ENCODE results near the gene FAM110C.
"Not testable (repeated sequence)": the region's sequence is repeated elsewhere in the genome, so short reads cannot be mapped to it uniquely, and the experiment has no call there.

The FAM110C gene

DNA sequence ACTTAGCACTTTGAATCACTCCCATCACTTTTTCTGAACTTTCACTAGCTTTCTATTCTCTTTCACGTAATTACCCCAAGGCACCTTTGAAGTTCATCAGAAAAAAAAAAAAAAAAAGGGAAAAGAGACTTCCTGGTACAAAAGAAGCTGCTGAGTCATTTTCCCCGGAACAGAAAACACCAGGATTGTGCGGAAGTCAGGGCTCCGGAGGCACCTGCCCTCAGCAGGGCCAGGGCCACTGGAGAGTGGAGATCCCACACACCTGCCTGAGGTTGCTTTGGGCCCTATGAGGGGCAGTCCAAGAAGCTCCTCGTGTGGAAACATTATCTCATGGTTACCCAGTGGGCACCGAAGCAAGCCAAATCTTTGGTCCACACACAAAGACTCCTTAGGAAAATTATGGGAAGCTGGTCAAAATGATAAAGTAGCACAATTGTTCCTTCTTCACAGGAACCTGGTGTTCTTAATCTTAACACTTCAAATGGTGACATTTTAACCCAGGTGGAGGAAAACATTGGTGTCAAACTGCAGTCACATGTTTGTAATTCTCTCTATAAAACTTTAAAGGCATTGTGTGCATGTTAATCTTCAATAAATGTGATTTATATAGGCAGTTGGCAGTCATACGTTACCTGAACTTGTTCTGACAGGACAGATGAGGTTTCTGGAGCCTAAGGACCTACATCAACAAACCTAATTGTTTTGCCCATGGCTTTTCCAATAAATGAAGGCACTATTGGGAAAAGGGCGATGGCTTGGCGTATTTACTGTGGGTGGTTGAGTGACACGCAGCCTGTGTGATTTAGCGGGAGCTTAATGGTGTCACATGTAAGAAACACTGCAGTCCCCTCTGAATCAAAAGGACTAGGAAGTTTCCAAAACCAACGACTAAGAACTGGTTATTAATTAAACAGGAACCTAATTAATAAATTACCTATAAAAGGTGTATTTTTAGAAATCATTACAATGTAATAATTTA lies 23.4 kb upstream of the FAM110C start:
- peaks cover 4% of the 10 kb centered on the region for H3K4me1 ChIP-seq (ENCODE audit: control insufficient read depth, insufficient read depth, low read length)
- H3K27ac ChIP-seq (ENCODE audit: insufficient read depth, low read depth, low read length, poor library complexity, severe bottlenecking): no peak overlapping the region
- H3K27me3 ChIP-seq (ENCODE audit: control insufficient read depth, insufficient read depth, low read length, poor library complexity, severe bottlenecking): no peaks in the 10 kb centered on the region
- no peaks in the 10 kb centered on the region for H3K9me3 ChIP-seq (ENCODE audit: control insufficient read depth, low read length)
- 83 to 85% methylated on average over 11 of the region's 12 CpGs for WGBS, 2 experiments
- no peaks in the 10 kb centered on the region for H3K36me3 ChIP-seq (ENCODE audit: control insufficient read depth, insufficient read depth, low read length)
- H3K4me3 ChIP-seq (ENCODE audit: insufficient read depth, low read depth, low read length): no peak overlapping the region

DNA sequence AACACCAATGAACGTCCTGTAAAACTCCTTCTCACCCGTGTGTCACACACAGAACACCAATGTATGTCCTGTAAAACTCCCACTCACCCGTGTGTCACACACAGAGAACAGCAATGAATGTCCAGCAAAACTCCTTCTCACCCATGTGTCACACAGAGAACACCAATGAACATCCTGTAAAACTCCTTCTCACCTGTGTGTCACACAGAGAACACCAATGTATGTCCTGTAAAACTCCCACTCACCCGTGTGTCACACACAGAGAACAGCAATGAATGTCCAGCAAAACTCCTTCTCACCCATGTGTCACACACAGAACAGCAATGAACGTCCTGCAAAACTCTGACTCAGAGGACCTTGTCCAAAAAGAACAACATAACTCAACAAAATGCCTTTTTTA lies 22.3 kb upstream of the FAM110C start:
- not testable (repeated sequence) for H3K4me1 ChIP-seq (ENCODE audit: control insufficient read depth, insufficient read depth, low read length); H3K27me3 ChIP-seq (ENCODE audit: control insufficient read depth, insufficient read depth, low read length, poor library complexity, severe bottlenecking); H3K4me3 ChIP-seq (ENCODE audit: insufficient read depth, low read depth, low read length); H3K27ac ChIP-seq (ENCODE audit: insufficient read depth, low read depth, low read length, poor library complexity, severe bottlenecking); H3K36me3 ChIP-seq (ENCODE audit: control insufficient read depth, insufficient read depth, low read length); H3K9me3 ChIP-seq (ENCODE audit: control insufficient read depth, low read length)
- 90 to 91% methylated on average over 5 of the region's 5 CpGs for WGBS, 2 experiments

DNA sequence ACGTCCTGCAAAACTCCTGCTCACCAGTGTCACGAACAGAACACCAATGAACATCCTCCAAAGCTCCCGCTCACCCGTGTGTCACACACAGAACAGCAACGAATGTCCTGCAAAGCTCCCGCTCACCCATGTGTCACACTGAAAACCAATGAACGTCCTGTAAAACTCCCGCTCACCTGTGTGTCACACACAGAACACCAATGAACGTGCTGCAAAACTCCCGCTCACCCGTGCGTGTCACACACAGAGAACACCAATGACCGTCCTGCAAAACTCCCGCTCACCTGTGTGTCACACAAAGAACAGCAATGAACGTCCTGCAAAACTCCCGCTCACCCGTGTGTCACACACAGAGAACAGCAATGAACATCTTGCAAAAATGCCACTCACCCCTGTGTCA lies 20.5 kb upstream of the FAM110C start:
- 94% methylated on average over 17 of the region's 17 CpGs for WGBS, 2 experiments
- peaks cover 4% of the 10 kb centered on the region for H3K4me1 ChIP-seq (ENCODE audit: control insufficient read depth, insufficient read depth, low read length)
- no peak overlapping the region for H3K27ac ChIP-seq (ENCODE audit: insufficient read depth, low read depth, low read length, poor library complexity, severe bottlenecking)
- H3K27me3 ChIP-seq (ENCODE audit: control insufficient read depth, insufficient read depth, low read length, poor library complexity, severe bottlenecking): no peaks in the 10 kb centered on the region
- no peak overlapping the region for H3K4me3 ChIP-seq (ENCODE audit: insufficient read depth, low read depth, low read length)
- H3K9me3 ChIP-seq (ENCODE audit: control insufficient read depth, low read length): no peaks in the 10 kb centered on the region
- H3K36me3 ChIP-seq (ENCODE audit: control insufficient read depth, insufficient read depth, low read length): no peaks in the 10 kb centered on the region

DNA sequence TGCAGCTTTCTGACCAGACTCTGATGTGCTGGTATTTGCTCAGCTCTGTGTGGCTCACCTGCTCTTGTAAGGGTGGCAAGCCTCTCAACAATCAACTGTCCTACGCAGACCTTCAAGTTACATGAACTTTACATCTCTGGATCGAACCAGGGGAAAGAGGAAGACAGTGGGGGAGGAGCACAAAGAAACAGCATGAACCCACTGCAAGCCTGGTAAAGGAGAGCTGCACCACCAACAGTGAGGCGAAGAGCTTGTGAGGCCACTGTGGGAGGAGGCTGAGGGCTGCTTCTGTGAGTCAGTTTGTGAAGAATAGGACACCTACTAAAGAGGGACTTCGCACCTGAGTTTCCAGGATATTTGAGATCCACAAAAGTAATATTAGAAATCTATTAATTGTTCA lies 18.8 kb upstream of the FAM110C start:
- Histone ChIP-seq H3K27ac (ENCODE audit: insufficient read depth, low read depth, low read length, poor library complexity, severe bottlenecking) (no peak overlapping the region), H3K4me3 (ENCODE audit: insufficient read depth, low read depth, low read length) (no peak overlapping the region), H3K36me3 (ENCODE audit: control insufficient read depth, insufficient read depth, low read length) (no peaks in the 10 kb centered on the region), H3K27me3 (ENCODE audit: control insufficient read depth, insufficient read depth, low read length, poor library complexity, severe bottlenecking) (no peaks in the 10 kb centered on the region), H3K9me3 (ENCODE audit: control insufficient read depth, low read length) (no peaks in the 10 kb centered on the region), H3K4me1 (ENCODE audit: control insufficient read depth, insufficient read depth, low read length) (peaks cover 4% of the 10 kb centered on the region)
- 25 to 29% methylated on average over 4 of the region's 4 CpGs for WGBS, 2 experiments

DNA sequence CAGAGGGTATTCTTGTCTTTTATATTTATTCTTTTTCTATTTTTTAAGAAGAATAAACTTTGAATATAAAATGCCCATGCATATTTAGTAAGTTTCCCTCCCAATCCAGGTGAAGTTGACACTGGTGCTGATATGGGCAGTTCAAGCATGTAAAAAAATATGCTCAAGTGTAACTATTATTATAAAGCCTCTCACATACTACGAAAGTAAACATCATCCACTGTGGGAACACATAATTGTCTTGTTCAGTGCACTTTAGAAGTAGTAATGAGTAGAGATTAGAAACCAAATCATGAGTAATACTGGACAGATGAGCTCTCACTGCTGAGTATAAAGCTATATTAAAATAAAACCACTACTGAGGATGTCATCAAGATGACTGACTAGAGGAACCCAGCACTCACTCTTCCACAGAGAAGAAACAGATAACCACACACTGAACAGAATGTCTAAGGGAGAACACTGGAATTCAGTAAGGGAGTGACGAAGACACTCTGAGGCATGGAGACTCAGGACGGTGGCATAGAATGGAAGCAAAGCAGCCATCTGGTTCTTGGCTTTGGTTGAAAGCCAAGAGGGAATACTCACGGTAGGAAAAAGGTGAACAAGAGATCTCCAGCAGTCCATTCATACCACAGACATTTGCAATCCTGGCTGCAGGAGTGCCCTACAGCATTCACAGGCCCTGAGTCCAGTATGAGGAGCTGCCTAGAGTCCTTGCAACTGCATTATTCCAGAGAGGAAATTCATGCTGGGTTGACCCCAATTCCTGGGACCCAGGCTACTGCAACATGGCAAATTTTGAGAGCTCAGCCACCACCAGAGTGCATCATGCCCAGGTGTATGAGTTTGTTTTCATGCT lies 9.5 kb upstream of the FAM110C start:
- no peaks in the 10 kb centered on the region for H3K36me3 ChIP-seq (ENCODE audit: control insufficient read depth, insufficient read depth, low read length)
- H3K4me1 ChIP-seq (ENCODE audit: control insufficient read depth, insufficient read depth, low read length): no peaks in the 10 kb centered on the region
- H3K27ac ChIP-seq (ENCODE audit: insufficient read depth, low read depth, low read length, poor library complexity, severe bottlenecking): no peak overlapping the region
- no peaks in the 10 kb centered on the region for H3K9me3 ChIP-seq (ENCODE audit: control insufficient read depth, low read length)
- no peak overlapping the region for H3K4me3 ChIP-seq (ENCODE audit: insufficient read depth, low read depth, low read length)
- no peaks in the 10 kb centered on the region for H3K27me3 ChIP-seq (ENCODE audit: control insufficient read depth, insufficient read depth, low read length, poor library complexity, severe bottlenecking)
- 89 to 91% methylated on average over 3 of the region's 4 CpGs for WGBS, 2 experiments

DNA sequence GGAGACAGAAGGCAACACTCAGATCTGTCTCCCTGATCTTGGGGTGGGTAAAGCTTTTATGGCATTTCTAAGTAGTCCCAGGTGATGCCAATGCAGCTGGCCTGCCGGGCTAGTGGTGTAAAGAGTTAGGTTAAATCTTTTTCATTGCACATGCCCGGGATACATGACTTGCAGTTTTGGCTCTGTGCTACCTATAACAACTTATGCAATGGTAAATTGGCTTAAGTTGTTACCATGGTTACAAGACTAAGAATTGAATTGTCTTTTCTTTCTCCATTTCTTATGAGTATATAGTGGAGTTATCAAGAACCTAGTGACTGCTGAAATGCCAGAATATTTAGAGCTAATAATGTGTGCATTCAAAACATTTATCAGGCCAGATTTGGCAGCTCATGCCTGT lies 5.3 kb upstream of the FAM110C start:
- Histone ChIP-seq H3K27me3 (ENCODE audit: control insufficient read depth, insufficient read depth, low read length, poor library complexity, severe bottlenecking) (peaks cover 14% of the 10 kb centered on the region), H3K36me3 (ENCODE audit: control insufficient read depth, insufficient read depth, low read length) (no peaks in the 10 kb centered on the region), H3K4me3 (ENCODE audit: insufficient read depth, low read depth, low read length) (no peak overlapping the region), H3K27ac (ENCODE audit: insufficient read depth, low read depth, low read length, poor library complexity, severe bottlenecking) (no peak overlapping the region), H3K9me3 (ENCODE audit: control insufficient read depth, low read length) (no peaks in the 10 kb centered on the region), H3K4me1 (ENCODE audit: control insufficient read depth, insufficient read depth, low read length) (no peaks in the 10 kb centered on the region)
- 88 to 97% methylated on average over 2 of the region's 2 CpGs for WGBS, 2 experiments

DNA sequence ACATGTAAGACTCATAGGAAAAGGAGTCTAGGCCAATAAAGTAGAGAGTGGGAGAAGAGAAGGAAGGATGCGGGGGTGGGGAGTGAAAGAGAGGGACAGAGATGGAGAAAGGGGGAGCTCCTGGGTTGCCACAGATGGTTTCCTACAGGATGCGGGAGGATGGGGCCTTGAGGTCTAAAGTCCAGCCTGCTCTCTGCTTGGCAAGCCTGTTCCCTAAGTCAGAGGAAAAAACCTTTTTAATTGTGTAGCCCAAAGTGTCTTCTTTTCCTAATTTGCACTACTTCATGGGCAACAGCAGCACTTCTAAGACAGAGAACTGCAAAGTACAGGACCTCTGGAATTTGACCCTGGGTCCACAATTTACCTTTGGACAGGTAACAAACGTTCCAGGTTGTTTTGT lies 1.4 kb upstream of the FAM110C start:
- H3K27me3 ChIP-seq (ENCODE audit: control insufficient read depth, insufficient read depth, low read length, poor library complexity, severe bottlenecking): peaks cover 49% of the 10 kb centered on the region
- H3K4me1 ChIP-seq (ENCODE audit: control insufficient read depth, insufficient read depth, low read length): peaks cover 8% of the 10 kb centered on the region
- H3K9me3 ChIP-seq (ENCODE audit: control insufficient read depth, low read length): no peaks in the 10 kb centered on the region
- no peak overlapping the region for H3K4me3 ChIP-seq (ENCODE audit: insufficient read depth, low read depth, low read length)
- no peak overlapping the region for H3K27ac ChIP-seq (ENCODE audit: insufficient read depth, low read depth, low read length, poor library complexity, severe bottlenecking)
- 72 to 76% methylated on average over 3 of the region's 3 CpGs for WGBS, 2 experiments
- H3K36me3 ChIP-seq (ENCODE audit: control insufficient read depth, insufficient read depth, low read length): no peaks in the 10 kb centered on the region

DNA sequence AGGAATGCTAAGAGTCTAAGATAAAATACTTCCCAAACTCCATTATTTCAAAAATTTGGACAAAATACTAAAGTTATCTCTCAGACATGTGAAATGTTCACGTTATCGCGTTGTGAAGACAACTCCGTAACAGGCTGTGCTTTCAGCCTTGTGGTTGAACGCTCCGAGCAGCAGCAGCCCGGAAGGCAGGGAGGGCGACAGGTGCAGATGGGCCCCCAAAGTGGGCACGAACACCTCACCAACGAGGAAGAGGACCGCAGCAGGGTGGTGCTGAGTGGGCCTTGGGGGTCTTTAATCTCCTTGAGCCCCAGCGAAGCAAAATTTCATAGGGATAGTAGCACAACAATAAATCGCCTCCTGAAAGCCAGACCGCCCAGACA lies 1.0 kb upstream of the FAM110C start:
- no peak overlapping the region for H3K4me3 ChIP-seq (ENCODE audit: insufficient read depth, low read depth, low read length)
- 64 to 71% methylated on average over 14 of the region's 14 CpGs for WGBS, 2 experiments
- peaks cover 8% of the 10 kb centered on the region for H3K4me1 ChIP-seq (ENCODE audit: control insufficient read depth, insufficient read depth, low read length)
- no peaks in the 10 kb centered on the region for H3K36me3 ChIP-seq (ENCODE audit: control insufficient read depth, insufficient read depth, low read length)
- H3K27me3 ChIP-seq (ENCODE audit: control insufficient read depth, insufficient read depth, low read length, poor library complexity, severe bottlenecking): peaks cover 49% of the 10 kb centered on the region
- H3K9me3 ChIP-seq (ENCODE audit: control insufficient read depth, low read length): no peaks in the 10 kb centered on the region
- no peak overlapping the region for H3K27ac ChIP-seq (ENCODE audit: insufficient read depth, low read depth, low read length, poor library complexity, severe bottlenecking)

DNA sequence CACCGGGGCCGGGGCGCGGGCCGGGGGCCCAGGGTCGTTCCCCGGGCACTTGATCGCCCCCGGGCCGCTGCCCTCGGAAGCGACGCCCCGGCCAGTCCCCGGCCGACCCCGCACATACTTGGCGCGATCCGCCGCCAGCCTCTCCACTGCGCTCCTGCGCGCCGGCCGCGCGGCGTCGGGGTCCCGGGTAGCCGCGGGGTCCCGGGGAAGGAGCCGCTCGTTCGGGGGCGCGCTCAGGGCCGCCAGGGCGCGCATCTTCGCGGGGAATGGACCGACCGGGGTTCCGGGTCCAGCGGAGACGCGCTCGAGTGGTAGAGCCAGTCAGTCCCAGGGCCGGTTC lies 204 bp downstream of the FAM110C start:
- WGBS, 2 experiments: 0 to 1% methylated on average over 52 of the region's 52 CpGs
- no peaks in the 10 kb centered on the region for H3K36me3 ChIP-seq (ENCODE audit: control insufficient read depth, insufficient read depth, low read length)
- peaks cover 8% of the 10 kb centered on the region for H3K4me1 ChIP-seq (ENCODE audit: control insufficient read depth, insufficient read depth, low read length)
- no peaks in the 10 kb centered on the region for H3K9me3 ChIP-seq (ENCODE audit: control insufficient read depth, low read length)
- peak overlapping the region; percentile 53 for H3K4me3 ChIP-seq (ENCODE audit: insufficient read depth, low read depth, low read length)
- no peak overlapping the region for H3K27ac ChIP-seq (ENCODE audit: insufficient read depth, low read depth, low read length, poor library complexity, severe bottlenecking)
- H3K27me3 ChIP-seq (ENCODE audit: control insufficient read depth, insufficient read depth, low read length, poor library complexity, severe bottlenecking): peaks cover 49% of the 10 kb centered on the region
